HepG2 (cell line): ENCODE data around the gene NUP35. TPM values are rescaled to one million over a fixed set of nuclear protein-coding genes. Genes with fewer than 3 reads are reported as not detected.

Source experiments
- ATAC-seq: fragments of 200-7000 bp; cut with Tn5 transposase; 3 replicates; pipeline ENCODE4 v1.9.1; 2020; ENCODE audit warnings: mild to moderate bottlenecking, moderate library complexity
- BruUV-seq: library from RNA; stranded (reverse); fragments of 400-500 nt; replicated peaks from 2 replicates; lab custom pipeline; 2021; lab: Mats Ljungman, UMichigan
- CTCF ChIA-PET: fragments of 300-600 bp; formaldehyde crosslinking; extraction: SDS; loops from one replicate; lab custom pipeline; 2021; ENCODE audit warnings: low total read pairs, inconsistent platforms, low intra/inter-chr PET ratio; lab: Yijun Ruan, JAX
- POLR2A ChIA-PET: fragments of 350-600 bp; sonication (Branson Sonifier 250); formaldehyde crosslinking; loops from one replicate; lab custom pipeline; 2020; ENCODE audit warnings: antibody characterized with exemption, inconsistent platforms; lab: Yijun Ruan, JAX
- DNase-seq: peaks from one replicate; pipeline ENCODE4 v3.0.0-alpha.2; 2015; ENCODE audit warnings: low spot score
- FAIRE-seq: peaks from 3 replicates; lab custom pipeline; 2011; peaks lifted over from hg19 to GRCh38; lab: Jason Lieb, UNC
- H2AFZ ChIP-seq: one replicate; pipeline ENCODE4 v1.6.1; 2011; ENCODE audit warnings: low read length, inconsistent platforms
- H3K27ac ChIP-seq: fragments of 300-600 bp; 3 replicates; pipeline ENCODE4 v1.8.0; 2011; ENCODE audit warnings: mixed run types, mild to moderate bottlenecking, mixed read lengths, low read length, inconsistent platforms; ENCODE audit not compliant: insufficient read depth; ENCODE audit errors: extremely low read length
- H3K27me3 ChIP-seq, 2 experiments: fragments of 200-600 bp in 1 of 2; 2 replicates in 1 of 2; 3 replicates in 1 of 2; pipeline versions ENCODE4 v1.6.0 to v1.8.0; 2011; ENCODE audit warnings: low read length in 2 of 2, mild to moderate bottlenecking in 2 of 2, moderate library complexity in 2 of 2, inconsistent platforms in 1 of 2; ENCODE audit not compliant: insufficient read depth in 2 of 2, control insufficient read depth in 1 of 2
- H3K36me3 ChIP-seq, 2 experiments: fragments of 200-600 bp in 1 of 2; replicated peaks in 1 of 2; 2 replicates in 1 of 2; 3 replicates in 1 of 2; pipeline versions ENCODE4 v1.5.1 to v1.8.0; 2011; ENCODE audit warnings: low read length in 2 of 2, inconsistent platforms in 1 of 2; ENCODE audit not compliant: insufficient read depth in 2 of 2, control insufficient read depth in 1 of 2
- H3K4me1 ChIP-seq: 2 replicates; pipeline ENCODE4 v1.5.1; 2012; ENCODE audit warnings: low read length, inconsistent platforms; ENCODE audit not compliant: insufficient read depth
- H3K4me2 ChIP-seq: 2 replicates; pipeline ENCODE4 v1.6.0; 2011; ENCODE audit warnings: low read depth, low read length, inconsistent platforms
- H3K4me3 ChIP-seq, 3 experiments: fragments of 200-600 bp in 1 of 3; sonication (generic), shearing (Covaris generic) in 1 of 3; replicated peaks in 1 of 3; 2 replicates each; pipeline ENCODE4 v1.5.1; 2011 to 2016; ENCODE audit warnings: low read length in 3 of 3, inconsistent platforms in 2 of 3, low read depth in 2 of 3, mild to moderate bottlenecking in 2 of 3, control low read depth in 1 of 3, mixed read lengths in 1 of 3; ENCODE audit not compliant: insufficient read depth in 1 of 3
- H3K79me2 ChIP-seq: one replicate; pipeline ENCODE4 v1.6.1; 2011; ENCODE audit warnings: low read length, inconsistent platforms; ENCODE audit not compliant: insufficient read depth
- H3K9ac ChIP-seq: 2 replicates; pipeline ENCODE4 v1.6.0; 2011; ENCODE audit warnings: mild to moderate bottlenecking, low read depth, low read length, inconsistent platforms; ENCODE audit not compliant: insufficient read depth
- H3K9me3 ChIP-seq: 2 replicates; pipeline ENCODE4 v1.5.1; 2012; ENCODE audit warnings: mild to moderate bottlenecking, low read length
- H4K20me1 ChIP-seq: 2 replicates; pipeline ENCODE4 v1.6.0; 2011; ENCODE audit warnings: inconsistent platforms, mild to moderate bottlenecking, low read length, moderate library complexity; ENCODE audit not compliant: insufficient read depth
- E2F1 ChIP-seq: sonication (generic); formaldehyde crosslinking; IDR thresholded peaks from 2 replicates; pipeline ENCODE4 v1.5.0; 2020; ENCODE audit warnings: missing genetic modification reagents
- FOSL2 ChIP-seq: sonication (generic); formaldehyde crosslinking; IDR thresholded peaks from 2 replicates; pipeline ENCODE4 v1.4.0; 2020; ENCODE audit warnings: missing genetic modification reagents
- MAFK ChIP-seq, 2 experiments: IDR thresholded peaks in 1 of 2; conservative IDR thresholded peaks in 1 of 2; 2 replicates each; pipeline ENCODE4 v1.6.1; 2011; ENCODE audit warnings: improper control_type of control experiment in 2 of 2, low read length in 2 of 2
- SRSF9 ChIP-seq: fragments of 200-400 bp; formaldehyde crosslinking; IDR thresholded peaks from 2 replicates; pipeline ENCODE4 v1.6.1; 2018; ENCODE audit warnings: borderline replicate concordance, mild to moderate bottlenecking, low read depth, low read length; ENCODE audit not compliant: insufficient read depth, poor library complexity, severe bottlenecking
- TAF1 ChIP-seq: sonication (generic); formaldehyde crosslinking; IDR thresholded peaks from 2 replicates; pipeline ENCODE4 v1.4.0; 2020; ENCODE audit warnings: missing genetic modification reagents
- ZNF326 ChIP-seq: sonication (generic); formaldehyde crosslinking; IDR thresholded peaks from 2 replicates; pipeline ENCODE4 v1.4.0; 2020; ENCODE audit warnings: missing genetic modification reagents, borderline replicate concordance
- ZNF704 ChIP-seq: sonication (generic); formaldehyde crosslinking; IDR thresholded peaks from 2 replicates; pipeline ENCODE4 v1.8.1; 2023; ENCODE audit warnings: mild to moderate bottlenecking, inconsistent platforms, moderate library complexity, missing genetic modification reagents, borderline replicate concordance
- ZNF710 ChIP-seq: sonication (generic); formaldehyde crosslinking; IDR thresholded peaks from 2 replicates; pipeline ENCODE4 v1.5.0; 2020; ENCODE audit warnings: mild to moderate bottlenecking, missing genetic modification reagents, borderline replicate concordance
- WGBS: methylation state at CpG from one replicate; pipeline ENCODE4 v1.1.6; 2017; ENCODE audit warnings: low lambda C conversion rate; 5-methylcytosine and 5-hydroxymethylcytosine counted together
- in situ Hi-C: cut with HindIII; loops from 2 replicates; pipeline ENCODE4 v1.10.0; 2017; ENCODE audit warnings: low pct_unique_long_range_greater_than_20kb; ENCODE audit not compliant: extremely low pct_ligation_motif_present
- intact Hi-C: fragments of 100-400 bp; cut with micrococcal nuclease; formaldehyde crosslinking; loops from one replicate; pipeline ENCODE4 v1.10.0; 2022; ENCODE audit not compliant: unreplicated experiment
- polyA plus RNA-seq, 8 experiments: library from polyadenylated mRNA; depleted of rRNA in 3 of 8; stranded (reverse) in 7 of 8; unstranded in 1 of 8; fragments of >200 nt; fragmentation: Illumina TruSeq in 4 of 8; extraction: Trizol in 4 of 8; gene quantifications; 2 replicates each; pipeline versions ENCODE4 v1.2.1 to v1.2.3, GENCODE V29; 2011 to 2016; ENCODE audit warnings: low read depth in 4 of 8, missing spikeins in 1 of 8, mixed read lengths in 1 of 8; ENCODE audit not compliant: insufficient read depth in 1 of 8
- total RNA-seq, 5 experiments: library from RNA; depleted of rRNA; stranded (reverse); fragments of >200 nt; fragmentation: Illumina TruSeq; extraction: Trizol; gene quantifications; 2 replicates each; pipeline ENCODE4 v1.2.3, GENCODE V29; 2016; ENCODE audit warnings: low read depth in 1 of 5
- TF ChIP-seq, protein P1 (sequence below): IDR thresholded peaks from 2 replicates; pipeline ENCODE4 v1.6.1; 2016; ENCODE audit warnings: mild to moderate bottlenecking
- TF ChIP-seq, protein P2 (sequence below): IDR thresholded peaks from 2 replicates; pipeline ENCODE4 v1.6.1; 2018; ENCODE audit warnings: missing genetic modification reagents, mild to moderate bottlenecking, missing compliant biosample characterization

NUP35 gene
- total and polyA plus RNA-seq, 2 of the 13 experiments (the other 11 are each of a cell fraction or from before 2014, with no cell fraction given) = 16.9 to 53.6 TPM

GRCh38 chr2:183192343-183192742, 68.1 kb downstream of the NUP35 start:
- WGBS = 97% methylated on average over 1 of the region's 1 CpG
- intact Hi-C loops (no loop called here), in situ Hi-C loops (no loop called here)
- Histone ChIP-seq H3K9me3 (no peaks in the 10 kb centered on the region), H3K4me3 (no peak overlapping the region), H3K4me1 (no peaks in the 10 kb centered on the region), H3K27ac (no peak overlapping the region), H3K4me2 (no peak overlapping the region), H3K79me2 (no peaks in the 10 kb centered on the region), H3K9ac (no peak overlapping the region), H3K36me3 (peaks cover 4 to 33% of the 10 kb centered on the region in 2 experiments; a peak in 3 of 5 replicates), H2AFZ (no peak overlapping the region), H3K27me3 (no peaks in the 10 kb centered on the region), H4K20me1 (no peaks in the 10 kb centered on the region; the same call in 1 of the 2 replicates)
- no TSS peak for BruUV-seq
- no peak for DNase-seq
- TF ChIP-seq FOSL2 (CRISPR knock-in tag) = no peak
- TF ChIP-seq MAFK (conservative IDR thresholded peaks at IDR 0.05 in 1 of 2, IDR thresholded peaks at IDR 0.05 in 1 of 2; ENCODE audit: low read length in 2 of 2) = peak in 1 of 2 experiments; percentile 56; a peak in 2 of 4 replicates
- TF ChIP-seq TAF1 = no peak
- ATAC-seq = no peak
- CTCF ChIA-PET = no interaction called here
- FAIRE-seq = no peak
- POLR2A ChIA-PET = no interaction called here

DNA sequence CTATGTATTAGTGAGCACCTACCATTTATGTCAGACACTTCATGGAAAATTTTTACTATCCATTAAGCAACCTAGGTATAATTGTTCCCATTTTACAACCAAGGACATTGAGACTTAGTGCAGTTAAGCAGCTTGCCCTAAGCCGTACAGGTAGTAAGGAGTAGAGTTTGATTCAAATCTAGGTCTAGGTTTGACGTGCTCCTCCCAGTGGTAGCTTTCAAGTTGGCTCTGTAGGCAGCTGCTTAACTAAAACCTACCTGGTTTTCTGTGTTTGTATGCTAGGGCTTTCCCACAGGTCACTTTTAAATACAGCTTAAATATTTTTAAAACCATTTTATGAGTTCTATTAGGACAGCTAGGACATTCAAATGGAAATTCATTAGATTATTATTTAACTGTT, 69.7 kb downstream of the NUP35 start:
- ChIA-PET POLR2A (no interaction called here), CTCF (no interaction called here)
- Histone ChIP-seq H3K4me3 (no peak overlapping the region), H3K4me2 (no peak overlapping the region), H3K27me3 (no peaks in the 10 kb centered on the region), H3K9ac (no peak overlapping the region), H3K27ac (no peak overlapping the region), H4K20me1 (no peaks in the 10 kb centered on the region; the same call in 1 of the 2 replicates), H3K4me1 (no peaks in the 10 kb centered on the region), H3K36me3 (peaks cover 1 to 22% of the 10 kb centered on the region in 2 experiments; a peak in 4 of 5 replicates), H3K79me2 (no peaks in the 10 kb centered on the region), H3K9me3 (no peaks in the 10 kb centered on the region), H2AFZ (no peak overlapping the region)
- 0 out of 3 replicates have a peak, but pooled peaks have one; percentile 36 for ATAC-seq
- no peak for FAIRE-seq
- in situ Hi-C loops = no loop called here
- DNase-seq = no peak
- intact Hi-C loops = no loop called here
- BruUV-seq = no TSS peak
- 94% methylated on average over 2 of the region's 2 CpGs for WGBS
- TF ChIP-seq ZNF704 (CRISPR knock-in tag) (no peak), SRSF9 (no peak), ZNF710 (CRISPR knock-in tag) (no peak), MAFK (conservative IDR thresholded peaks at IDR 0.05 in 1 of 2, IDR thresholded peaks at IDR 0.05 in 1 of 2; ENCODE audit: low read length in 2 of 2) (no peak), ZNF326 (no peak), E2F1 (CRISPR knock-in tag) (no peak)
- TF ChIP-seq, protein P1, sequence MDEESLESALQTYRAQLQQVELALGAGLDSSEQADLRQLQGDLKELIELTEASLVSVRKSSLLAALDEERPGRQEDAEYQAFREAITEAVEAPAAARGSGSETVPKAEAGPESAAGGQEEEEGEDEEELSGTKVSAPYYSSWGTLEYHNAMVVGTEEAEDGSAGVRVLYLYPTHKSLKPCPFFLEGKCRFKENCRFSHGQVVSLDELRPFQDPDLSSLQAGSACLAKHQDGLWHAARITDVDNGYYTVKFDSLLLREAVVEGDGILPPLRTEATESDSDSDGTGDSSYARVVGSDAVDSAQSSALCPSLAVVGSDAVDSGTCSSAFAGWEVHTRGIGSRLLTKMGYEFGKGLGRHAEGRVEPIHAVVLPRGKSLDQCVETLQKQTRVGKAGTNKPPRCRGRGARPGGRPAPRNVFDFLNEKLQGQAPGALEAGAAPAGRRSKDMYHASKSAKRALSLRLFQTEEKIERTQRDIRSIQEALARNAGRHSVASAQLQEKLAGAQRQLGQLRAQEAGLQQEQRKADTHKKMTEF (CRISPR knock-in tag) = no peak
- TF ChIP-seq, protein P2, sequence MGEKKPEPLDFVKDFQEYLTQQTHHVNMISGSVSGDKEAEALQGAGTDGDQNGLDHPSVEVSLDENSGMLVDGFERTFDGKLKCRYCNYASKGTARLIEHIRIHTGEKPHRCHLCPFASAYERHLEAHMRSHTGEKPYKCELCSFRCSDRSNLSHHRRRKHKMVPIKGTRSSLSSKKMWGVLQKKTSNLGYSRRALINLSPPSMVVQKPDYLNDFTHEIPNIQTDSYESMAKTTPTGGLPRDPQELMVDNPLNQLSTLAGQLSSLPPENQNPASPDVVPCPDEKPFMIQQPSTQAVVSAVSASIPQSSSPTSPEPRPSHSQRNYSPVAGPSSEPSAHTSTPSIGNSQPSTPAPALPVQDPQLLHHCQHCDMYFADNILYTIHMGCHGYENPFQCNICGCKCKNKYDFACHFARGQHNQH = no peak
